Activated CD8-positive, alpha-beta T cell treated with anti-CD3 and anti-CD28 coated beads for 36 hours (primary cell): Measurements from ENCODE around the gene WHRN. TPM values are rescaled to one million over a fixed set of nuclear protein-coding genes. Genes with fewer than 3 reads are reported as not detected.
A peak's percentile ranks its signal among the peaks of the same experiment; 100 is the strongest.

Source experiments
- ATAC-seq: fragments of 200-7000 bp; cut with Tn5 transposase; one replicate; pipeline ENCODE4 v1.10.0; 2021; ENCODE audit warnings: mild to moderate bottlenecking, moderate library complexity
- CTCF ChIA-PET: fragments of 350-600 bp; sonication (Branson Sonifier 250); formaldehyde crosslinking; loops from one replicate; lab custom pipeline; 2021; ENCODE audit warnings: antibody characterized with exemption; lab: Charles Lee
- POLR2A ChIA-PET: fragments of 350-600 bp; sonication (Branson Sonifier 250); formaldehyde crosslinking; loops from one replicate; lab custom pipeline; 2021; ENCODE audit warnings: antibody characterized with exemption; lab: Charles Lee
- DNase-seq: peaks from one replicate; pipeline ENCODE4 v3.0.0-alpha.2; 2020
- H3K27ac Mint-ChIP-seq: one replicate; pipeline ENCODE4 v1.8.0; 2021; ENCODE audit warnings: mild to moderate bottlenecking, mixed read lengths
- H3K27me3 Mint-ChIP-seq: one replicate; pipeline ENCODE4 v1.8.0; 2021; ENCODE audit warnings: mixed read lengths
- H3K36me3 Mint-ChIP-seq: one replicate; pipeline ENCODE4 v1.8.0; 2021; ENCODE audit warnings: low read depth, mixed read lengths
- H3K4me1 Mint-ChIP-seq: one replicate; pipeline ENCODE4 v1.8.0; 2021; ENCODE audit warnings: low read depth, mixed read lengths
- H3K4me3 Mint-ChIP-seq: one replicate; pipeline ENCODE4 v1.8.0; 2021; ENCODE audit warnings: mild to moderate bottlenecking, moderate library complexity, mixed read lengths
- H3K9me3 Mint-ChIP-seq: one replicate; pipeline ENCODE4 v1.8.0; 2021; ENCODE audit warnings: mixed read lengths
- CTCF ChIP-seq: fragments of 200-600 bp; IDR thresholded peaks from one replicate; pipeline ENCODE4 v1.8.0; 2022; ENCODE audit warnings: antibody characterized with exemption, mild to moderate bottlenecking
- intact Hi-C: fragments of 100-400 bp; cut with micrococcal nuclease; formaldehyde crosslinking; loops from one replicate; pipeline ENCODE4 v1.10.0; 2022
- total RNA-seq, 2 experiments: library from RNA; stranded (reverse); gene quantifications; one replicate each; pipeline ENCODE4 v1.2.3, GENCODE V29; 2021

The WHRN gene
- total RNA-seq, 2 experiments from 2014 or later, result 12.6 to 14.9 TPM

GRCh38 chr9:114516913-114517312 is 11.6 kb upstream of the WHRN start:
- intact Hi-C loops, result no loop called here
- Mint-ChIP-seq H3K4me1 (peaks cover 22% of the 10 kb centered on the region), H3K4me3 (no peak overlapping the region), H3K27me3 (peaks cover 3% of the 10 kb centered on the region), H3K27ac (no peak overlapping the region), H3K9me3 (peaks cover 3% of the 10 kb centered on the region), H3K36me3 (no peaks in the 10 kb centered on the region)
- ATAC-seq (no peak), DNase-seq (no peak)
- ChIA-PET POLR2A (no interaction called here), CTCF (interaction anchor here (1.1 to 1.4 kb wide), 2 partner anchors 9 to 28 kb away, joined by 3 to 4 read pairs; no protein-coding TSS in a partner anchor)
- TF ChIP-seq CTCF, result no peak

GRCh38 chr9:114515528-114515927 is 10.3 kb upstream of the WHRN start:
- peaks cover 22% of the 10 kb centered on the region for H3K4me1 Mint-ChIP-seq
- CTCF ChIA-PET, result interaction anchor here (1.7 kb wide), 1 partner anchor 9 kb away, joined by 4 read pairs; no protein-coding TSS in a partner anchor
- H3K27me3 Mint-ChIP-seq, result peaks cover 6% of the 10 kb centered on the region

GRCh38 chr9:114513959-114514267 is 8.6 kb upstream of the WHRN start:
- H3K36me3 Mint-ChIP-seq, result no peaks in the 10 kb centered on the region
- POLR2A ChIA-PET, result interaction anchor here (1.2 kb wide), 1 partner anchor 10 kb away, joined by 3 read pairs; no protein-coding TSS in a partner anchor
- CTCF ChIA-PET, result no interaction called here
- H3K27me3 Mint-ChIP-seq, result peaks cover 9% of the 10 kb centered on the region
- H3K4me1 Mint-ChIP-seq, result peaks cover 22% of the 10 kb centered on the region
- no peak overlapping the region for H3K4me3 Mint-ChIP-seq
- ATAC-seq (no peak), DNase-seq (no peak)
- no peak overlapping the region for H3K27ac Mint-ChIP-seq
- TF ChIP-seq CTCF, result no peak
- H3K9me3 Mint-ChIP-seq, result peaks cover 3% of the 10 kb centered on the region
- intact Hi-C loops, result no loop called here

More at GRCh38 chr9:114515528-114515927, 10.3 kb upstream of the WHRN start:
- no peak for ATAC-seq
- no peak for DNase-seq
- Mint-ChIP-seq H3K9me3 (peaks cover 3% of the 10 kb centered on the region), H3K36me3 (no peaks in the 10 kb centered on the region), H3K4me3 (no peak overlapping the region), H3K27ac (no peak overlapping the region)
- intact Hi-C loops, result no loop called here
- POLR2A ChIA-PET, result no interaction called here
- TF ChIP-seq CTCF, result no peak

- DNase-seq (peak; percentile 42), ATAC-seq (peak; percentile 53)
- peaks cover 14% of the 10 kb centered on the region for H3K27me3 Mint-ChIP-seq
- H3K36me3 Mint-ChIP-seq, result no peaks in the 10 kb centered on the region
- H3K9me3 Mint-ChIP-seq, result peaks cover 2% of the 10 kb centered on the region
- ChIA-PET POLR2A (interaction anchor here (1.2 kb wide), 1 partner anchor 10 kb away, joined by 3 read pairs; no protein-coding TSS in a partner anchor), CTCF (no interaction called here)
- H3K4me1 Mint-ChIP-seq, result peaks cover 17% of the 10 kb centered on the region
- no peak overlapping the region for H3K4me3 Mint-ChIP-seq
- no peak for TF ChIP-seq CTCF
- H3K27ac Mint-ChIP-seq, result no peak overlapping the region
- intact Hi-C loops, result no loop called here
These were observed 8.0 kb upstream of the WHRN start for GRCh38 chr9:114513055-114513958.
